Ishikawa (cell line): ENCODE data around the gene KMT5B.

Experiments
- CEBPB ChIP-seq: IDR thresholded peaks from 2 replicates; pipeline ENCODE4 v1.6.1; 2012
- CREB1 ChIP-seq: IDR thresholded peaks from 2 replicates; pipeline ENCODE4 v1.6.1; 2012; ENCODE audit warnings: low read depth
- EGR1 ChIP-seq: IDR thresholded peaks from 2 replicates; pipeline ENCODE4 v1.6.1; 2012
- EP300 ChIP-seq: IDR thresholded peaks from 2 replicates; pipeline ENCODE4 v1.6.1; 2012; ENCODE audit warnings: borderline replicate concordance
- FOXM1 ChIP-seq: IDR thresholded peaks from 2 replicates; pipeline ENCODE4 v1.6.1; 2012; ENCODE audit warnings: low read depth, borderline replicate concordance
- NFIC ChIP-seq: IDR thresholded peaks from 2 replicates; pipeline ENCODE4 v1.6.1; 2012
- RAD21 ChIP-seq: IDR thresholded peaks from 2 replicates; pipeline ENCODE4 v1.6.1; 2012; ENCODE audit warnings: low read depth
- REST ChIP-seq: IDR thresholded peaks from 2 replicates; pipeline ENCODE4 v1.6.1; 2012; ENCODE audit warnings: low read depth, mild to moderate bottlenecking
- TAF1 ChIP-seq: IDR thresholded peaks from 2 replicates; pipeline ENCODE4 v1.6.1; 2012; ENCODE audit warnings: low read depth, mild to moderate bottlenecking
- TCF12 ChIP-seq: IDR thresholded peaks from 2 replicates; pipeline ENCODE4 v1.6.1; 2012; ENCODE audit warnings: low read depth
- TEAD4 ChIP-seq: IDR thresholded peaks from 2 replicates; pipeline ENCODE4 v1.6.1; 2012
- YY1 ChIP-seq: IDR thresholded peaks from 2 replicates; pipeline ENCODE4 v1.6.1; 2012; ENCODE audit warnings: low read depth
- ZBTB7A ChIP-seq: IDR thresholded peaks from 2 replicates; pipeline ENCODE4 v1.6.1; 2012; ENCODE audit warnings: low read depth
- TF ChIP-seq, protein P1 (sequence below): IDR thresholded peaks from 2 replicates; pipeline ENCODE4 v1.6.1; 2012
- TF ChIP-seq, protein P2 (sequence below): IDR thresholded peaks from 2 replicates; pipeline ENCODE4 v1.6.1; 2012

Gene KMT5B

GRCh38 chr11:68164437-68164836 is 48.7 kb downstream of the KMT5B start:
- TF ChIP-seq FOXM1 (no peak), EGR1 (no peak), RAD21 (no peak)

DNA sequence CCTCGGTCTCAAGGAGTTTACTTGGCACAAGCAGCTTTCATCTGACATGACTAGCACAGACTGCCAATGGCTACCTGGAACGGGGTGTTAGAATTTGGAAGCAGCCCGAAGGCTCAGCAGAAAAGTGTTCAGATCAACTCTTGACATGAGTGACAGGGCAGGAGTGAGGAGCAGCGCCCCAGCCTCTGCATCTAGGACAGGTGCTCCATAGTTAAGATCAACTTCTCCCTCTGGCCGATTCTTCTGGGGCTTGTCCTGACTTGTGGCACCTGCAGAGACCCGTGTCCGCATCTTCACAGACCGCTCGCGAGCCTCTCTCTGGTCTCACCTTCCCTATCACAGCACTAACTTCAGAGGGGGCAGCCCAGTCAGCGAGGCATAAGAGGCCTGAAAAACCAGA is 49.4 kb downstream of the KMT5B start:
- TF ChIP-seq TAF1: no peak

GRCh38 chr11:68160100-68160695 is 52.9 kb downstream of the KMT5B start:
- TF ChIP-seq CREB1 (no peak), YY1 (no peak)

- no peak for TF ChIP-seq RAD21
- no peak for TF ChIP-seq REST
- TF ChIP-seq TAF1: no peak
- no peak for TF ChIP-seq TCF12
- TF ChIP-seq CEBPB: no peak
- no peak for TF ChIP-seq EGR1
- TF ChIP-seq EP300: no peak
- TF ChIP-seq ZBTB7A: no peak
- no peak for TF ChIP-seq NFIC
- TF ChIP-seq TEAD4: no peak
- TF ChIP-seq YY1: no peak
- TF ChIP-seq, protein P1, sequence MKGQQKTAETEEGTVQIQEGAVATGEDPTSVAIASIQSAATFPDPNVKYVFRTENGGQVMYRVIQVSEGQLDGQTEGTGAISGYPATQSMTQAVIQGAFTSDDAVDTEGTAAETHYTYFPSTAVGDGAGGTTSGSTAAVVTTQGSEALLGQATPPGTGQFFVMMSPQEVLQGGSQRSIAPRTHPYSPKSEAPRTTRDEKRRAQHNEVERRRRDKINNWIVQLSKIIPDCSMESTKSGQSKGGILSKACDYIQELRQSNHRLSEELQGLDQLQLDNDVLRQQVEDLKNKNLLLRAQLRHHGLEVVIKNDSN: no peak
- TF ChIP-seq, protein P2, sequence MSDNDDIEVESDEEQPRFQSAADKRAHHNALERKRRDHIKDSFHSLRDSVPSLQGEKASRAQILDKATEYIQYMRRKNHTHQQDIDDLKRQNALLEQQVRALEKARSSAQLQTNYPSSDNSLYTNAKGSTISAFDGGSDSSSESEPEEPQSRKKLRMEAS: no peak
- TF ChIP-seq CREB1: no peak
- no peak for TF ChIP-seq FOXM1
Observed at GRCh38 chr11:68159665-68160064, 53.4 kb downstream of the KMT5B start.

- TF ChIP-seq TEAD4 (no peak), RAD21 (no peak), NFIC (no peak), EGR1 (no peak)
- TF ChIP-seq, protein P1: no peak
Observed at GRCh38 chr11:68159161-68159560, 53.9 kb downstream of the KMT5B start.

DNA sequence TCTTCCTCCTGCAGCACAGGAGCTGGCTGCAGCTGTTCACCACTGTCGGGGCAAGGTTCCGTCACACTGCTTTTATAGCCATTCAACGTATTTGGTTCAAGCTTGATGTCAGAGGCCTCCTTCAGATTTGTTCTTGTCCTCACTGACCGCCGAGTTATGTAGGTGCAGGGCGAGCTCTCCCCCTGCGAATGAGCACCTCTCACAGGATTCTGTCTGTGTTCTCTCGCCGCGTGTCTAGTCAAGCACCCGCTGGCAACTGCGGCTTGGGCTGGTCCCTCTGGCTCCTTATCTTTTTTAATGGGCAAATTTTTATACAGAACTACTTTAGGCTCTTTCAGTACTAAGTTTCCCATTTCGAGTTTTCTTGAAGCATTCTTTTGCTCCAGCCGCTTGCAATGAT is 54.5 kb downstream of the KMT5B start:
- TF ChIP-seq, protein P2: no peak
- no peak for TF ChIP-seq EGR1
- no peak for TF ChIP-seq YY1
- TF ChIP-seq, protein P1: no peak
- no peak for TF ChIP-seq REST

DNA sequence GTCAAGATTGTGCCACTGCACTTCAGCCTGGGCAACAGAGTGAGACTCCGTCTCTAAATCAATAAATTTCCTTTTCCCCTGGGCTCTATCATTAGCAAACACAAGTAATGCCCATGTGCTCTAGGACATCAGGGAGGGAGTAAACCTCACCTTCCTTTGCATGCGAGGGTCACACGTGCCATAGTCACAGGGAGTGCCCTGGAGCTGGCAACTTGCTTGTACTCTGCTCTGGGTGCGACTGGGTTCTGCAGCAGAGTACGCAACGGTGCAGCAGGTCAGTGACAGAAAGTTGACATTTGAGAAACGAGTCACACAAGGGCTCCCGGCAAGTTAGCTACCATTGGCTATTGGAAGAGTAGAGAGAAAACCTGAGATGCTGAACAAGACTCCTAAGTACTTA is 59.4 kb downstream of the KMT5B start:
- no peak for TF ChIP-seq EP300
- no peak for TF ChIP-seq ZBTB7A
- no peak for TF ChIP-seq CEBPB
- no peak for TF ChIP-seq YY1
- no peak for TF ChIP-seq CREB1
- TF ChIP-seq TCF12: no peak
- no peak for TF ChIP-seq NFIC
- no peak for TF ChIP-seq TEAD4
- TF ChIP-seq, protein P1: no peak
- no peak for TF ChIP-seq FOXM1
- TF ChIP-seq, protein P2: no peak
- TF ChIP-seq EGR1: no peak
- TF ChIP-seq TAF1: no peak
- no peak for TF ChIP-seq RAD21
